CD4-positive, alpha-beta T cell treated with Interleukin-6 for 4 hours (primary cell): ENCODE results near the gene CSHL1.
A peak's percentile ranks its signal among the peaks of the same experiment; 100 is the strongest.

Experiments
- DNase-seq: peaks from one replicate; pipeline ENCODE4 v3.0.0-alpha.2; 2020; ENCODE audit warnings: mixed read lengths

CSHL1 gene

GRCh38 chr17:63911041-63911635 is at the start of gene CSHL1:
Gene CSHL1 (minus strand): TSS chr17:63911258. CDS start chr17:63911196, 62 bp downstream.
- no peak for DNase-seq

- DNase-seq = no peak
Measured at GRCh38 chr17:63960430-63960829, 49.4 kb upstream of the CSHL1 start.

- no peak for DNase-seq
Measured at GRCh38 chr17:63960006-63960405, 48.9 kb upstream of the CSHL1 start.

GRCh38 chr17:63956296-63956920 is 45.4 kb upstream of the CSHL1 start:
- DNase-seq = no peak

GRCh38 chr17:63955791-63956190 is 44.7 kb upstream of the CSHL1 start:
- DNase-seq = no peak

GRCh38 chr17:63955232-63955631 is 44.2 kb upstream of the CSHL1 start:
- no peak for DNase-seq

- peak; percentile 58 for DNase-seq
Measured at GRCh38 chr17:63954402-63955063, 43.5 kb upstream of the CSHL1 start.

GRCh38 chr17:63950940-63951907 is 40.2 kb upstream of the CSHL1 start:
- peak; percentile 53 for DNase-seq

- no peak for DNase-seq
Measured at GRCh38 chr17:63949576-63950250, 38.7 kb upstream of the CSHL1 start.

GRCh38 chr17:63948521-63948920 is 37.5 kb upstream of the CSHL1 start:
- DNase-seq = no peak

- no peak for DNase-seq
Measured at GRCh38 chr17:63947711-63948330, 36.8 kb upstream of the CSHL1 start.

GRCh38 chr17:63946440-63947363 is 35.6 kb upstream of the CSHL1 start:
- DNase-seq = peak; percentile 69

- no peak for DNase-seq
Measured at GRCh38 chr17:63945784-63946439, 34.9 kb upstream of the CSHL1 start.

GRCh38 chr17:63944736-63945499 is 33.9 kb upstream of the CSHL1 start:
- DNase-seq = no peak

- no peak for DNase-seq
Measured at GRCh38 chr17:63943745-63944144, 32.7 kb upstream of the CSHL1 start.

- no peak for DNase-seq
Measured at GRCh38 chr17:63942309-63942985, 31.4 kb upstream of the CSHL1 start.

GRCh38 chr17:63941751-63942150 is 30.7 kb upstream of the CSHL1 start:
- DNase-seq = no peak

- no peak for DNase-seq
Measured at GRCh38 chr17:63941162-63941561, 30.1 kb upstream of the CSHL1 start.

- DNase-seq = no peak
Measured at GRCh38 chr17:63940584-63940983, 29.5 kb upstream of the CSHL1 start.
